MCF 10A (cell line): ENCODE measurements around the gene TFAP2E. TPM values are rescaled to one million over a fixed set of nuclear protein-coding genes. Genes with fewer than 3 reads are reported as not detected.

Experiments used
- BruUV-seq: library from RNA; stranded (reverse); fragments of 400-500 nt; replicated peaks from 2 replicates; lab custom pipeline; 2021; lab: Mats Ljungman, UMichigan
- CTCF ChIA-PET: fragments of 300-600 bp; sonication (Branson Sonifier 250); formaldehyde crosslinking; extraction: SDS; loops from one replicate; lab custom pipeline; 2021; ENCODE audit warnings: antibody characterized with exemption, inconsistent platforms; lab: Yijun Ruan, JAX
- POLR2A ChIA-PET: fragments of 300-600, 350-650 bp; sonication (Branson Sonifier 250); formaldehyde crosslinking; extraction: SDS; loops from one replicate; lab custom pipeline; 2020; ENCODE audit warnings: antibody characterized with exemption, inconsistent platforms; lab: Yijun Ruan, JAX
- DNase-seq: peaks from one replicate; pipeline ENCODE4 v3.0.0-alpha.2; 2018; ENCODE audit not compliant: unreplicated experiment
- H3K27ac Mint-ChIP-seq: one replicate; pipeline ENCODE4 v1.8.0; 2022; ENCODE audit warnings: mild to moderate bottlenecking, low read depth, mixed read lengths; ENCODE audit not compliant: unreplicated experiment
- H3K27me3 Mint-ChIP-seq: one replicate; pipeline ENCODE4 v1.8.0; 2022; ENCODE audit warnings: mixed read lengths; ENCODE audit not compliant: insufficient read depth, unreplicated experiment
- H3K36me3 Mint-ChIP-seq: one replicate; pipeline ENCODE4 v1.8.0; 2022; ENCODE audit warnings: mild to moderate bottlenecking, moderate library complexity, mixed read lengths; ENCODE audit not compliant: insufficient read depth, unreplicated experiment
- H3K4me1 Mint-ChIP-seq: one replicate; pipeline ENCODE4 v1.8.0; 2022; ENCODE audit warnings: mixed read lengths; ENCODE audit not compliant: insufficient read depth, unreplicated experiment
- H3K4me3 Mint-ChIP-seq: one replicate; pipeline ENCODE4 v1.8.0; 2022; ENCODE audit warnings: mild to moderate bottlenecking, moderate library complexity, mixed read lengths; ENCODE audit not compliant: unreplicated experiment
- H3K9me3 Mint-ChIP-seq: one replicate; pipeline ENCODE4 v1.8.0; 2022; ENCODE audit warnings: mixed read lengths; ENCODE audit not compliant: unreplicated experiment
- intact Hi-C: fragments of 100-400 bp; cut with micrococcal nuclease; formaldehyde crosslinking; loops from 2 replicates; pipeline ENCODE4 v1.14.1; 2022
- total RNA-seq: library from RNA; stranded (reverse); gene quantifications from 2 replicates; pipeline ENCODE4 v1.2.3, GENCODE V29; 2022
- TF ChIP-seq, protein P1 (sequence below): fragments of 200-600 bp; IDR thresholded peaks from one replicate; pipeline ENCODE4 v1.8.0; 2022; ENCODE audit warnings: antibody characterized with exemption, mild to moderate bottlenecking; ENCODE audit not compliant: unreplicated experiment

Gene TFAP2E
- total RNA-seq, 1 experiment from 2014 or later = 0.30 TPM

DNA sequence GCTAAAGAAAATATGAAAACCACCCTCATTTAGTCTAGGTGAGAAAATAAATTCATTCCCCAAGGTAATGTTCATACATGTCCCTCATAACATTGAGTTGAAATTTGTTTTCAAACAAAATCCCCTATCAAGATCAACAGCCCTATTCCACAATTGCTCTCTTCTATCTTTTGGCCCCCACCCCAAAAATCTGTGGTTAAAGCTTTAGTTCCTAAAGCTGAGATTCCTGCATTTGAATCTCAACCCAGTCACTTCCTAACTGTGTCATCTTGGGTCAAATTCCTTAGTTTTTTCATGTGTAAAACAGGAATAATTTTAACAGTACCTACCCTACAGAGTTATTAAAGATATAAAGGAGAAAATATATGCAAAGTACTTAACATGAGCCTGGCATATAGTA is 37.9 kb upstream of the TFAP2E start:
- H3K27ac Mint-ChIP-seq = no peak overlapping the region
- no TSS peak for BruUV-seq
- H3K4me1 Mint-ChIP-seq = peaks cover 14% of the 10 kb centered on the region
- ChIA-PET POLR2A (interaction anchor here (1.0 to 3.4 kb wide), 2 partner anchors 14 to 21 kb away, joined by 3 to 15 read pairs; partner anchors contain the start of gene KIAA0319L), CTCF (interaction anchor here (0.6 to 2.7 kb wide), 4 partner anchors 15 to 245 kb away, joined by 3 to 21 read pairs (median 6); no protein-coding TSS in a partner anchor)
- no peaks in the 10 kb centered on the region for H3K27me3 Mint-ChIP-seq
- H3K4me3 Mint-ChIP-seq = no peak overlapping the region
- intact Hi-C loops = no loop called here
- H3K9me3 Mint-ChIP-seq = no peaks in the 10 kb centered on the region
- H3K36me3 Mint-ChIP-seq = peaks cover 32% of the 10 kb centered on the region
- TF ChIP-seq, protein P1, sequence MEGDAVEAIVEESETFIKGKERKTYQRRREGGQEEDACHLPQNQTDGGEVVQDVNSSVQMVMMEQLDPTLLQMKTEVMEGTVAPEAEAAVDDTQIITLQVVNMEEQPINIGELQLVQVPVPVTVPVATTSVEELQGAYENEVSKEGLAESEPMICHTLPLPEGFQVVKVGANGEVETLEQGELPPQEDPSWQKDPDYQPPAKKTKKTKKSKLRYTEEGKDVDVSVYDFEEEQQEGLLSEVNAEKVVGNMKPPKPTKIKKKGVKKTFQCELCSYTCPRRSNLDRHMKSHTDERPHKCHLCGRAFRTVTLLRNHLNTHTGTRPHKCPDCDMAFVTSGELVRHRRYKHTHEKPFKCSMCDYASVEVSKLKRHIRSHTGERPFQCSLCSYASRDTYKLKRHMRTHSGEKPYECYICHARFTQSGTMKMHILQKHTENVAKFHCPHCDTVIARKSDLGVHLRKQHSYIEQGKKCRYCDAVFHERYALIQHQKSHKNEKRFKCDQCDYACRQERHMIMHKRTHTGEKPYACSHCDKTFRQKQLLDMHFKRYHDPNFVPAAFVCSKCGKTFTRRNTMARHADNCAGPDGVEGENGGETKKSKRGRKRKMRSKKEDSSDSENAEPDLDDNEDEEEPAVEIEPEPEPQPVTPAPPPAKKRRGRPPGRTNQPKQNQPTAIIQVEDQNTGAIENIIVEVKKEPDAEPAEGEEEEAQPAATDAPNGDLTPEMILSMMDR = no peak
- no peak for DNase-seq

DNA sequence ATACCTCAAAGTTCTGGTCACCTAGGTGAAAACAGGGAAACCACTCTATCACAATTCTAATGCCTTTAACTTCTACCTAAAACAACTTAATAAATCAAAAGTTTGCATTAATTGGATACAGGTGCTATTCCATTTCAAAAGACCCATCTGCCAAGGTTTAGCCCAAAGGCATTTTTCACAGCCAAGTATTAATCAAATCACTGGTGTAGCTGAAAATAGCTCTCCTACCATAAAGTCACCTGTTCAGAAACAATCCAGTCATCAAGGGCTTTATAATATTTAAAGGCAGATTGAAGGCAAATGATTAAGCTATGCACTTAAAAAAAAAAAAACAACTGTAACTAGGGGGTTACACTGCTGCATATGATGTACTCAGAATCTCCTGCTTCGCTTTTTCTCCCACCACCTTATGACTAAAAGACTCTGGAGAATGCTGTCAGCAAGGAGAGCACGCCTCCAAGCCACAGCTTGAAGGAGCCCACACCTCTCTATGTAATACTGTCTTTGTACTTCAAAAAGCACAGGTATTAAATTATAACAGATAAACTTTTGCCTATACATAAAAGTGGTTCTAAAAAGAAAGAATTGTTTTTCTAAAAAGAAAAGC is 36.5 kb upstream of the TFAP2E start:
- H3K4me1 Mint-ChIP-seq = peaks cover 18% of the 10 kb centered on the region
- CTCF ChIA-PET = interaction anchor here (0.6 to 2.7 kb wide), 8 partner anchors 9 to 233 kb away, joined by 3 to 21 read pairs (median 4); no protein-coding TSS in a partner anchor

DNA sequence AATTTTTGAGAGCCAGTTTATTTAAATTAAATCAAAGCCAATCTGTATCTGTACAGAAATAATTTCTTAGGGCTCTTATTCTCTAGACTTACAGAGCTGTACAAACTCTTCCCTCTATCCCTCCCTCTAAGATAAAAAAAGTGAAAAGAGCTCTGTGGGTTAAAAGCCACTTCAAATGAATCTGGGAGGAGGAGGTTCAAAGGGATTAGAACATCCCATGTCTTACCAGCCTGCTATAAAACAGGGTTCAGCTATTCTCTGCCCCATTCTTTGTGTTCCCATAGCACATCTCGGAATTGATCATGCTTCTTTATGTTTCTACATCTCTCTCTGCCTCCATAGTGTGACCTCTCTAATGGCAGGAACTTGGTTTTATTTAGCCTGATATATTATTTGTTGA is 35.3 kb upstream of the TFAP2E start:
- POLR2A ChIA-PET = interaction anchor here (1.3 to 3.4 kb wide), 2 partner anchors 12 to 18 kb away, joined by 3 to 15 read pairs; partner anchors contain the start of gene KIAA0319L
- TF ChIP-seq, protein P1 = no peak
- Mint-ChIP-seq H3K36me3 (peaks cover 40% of the 10 kb centered on the region), H3K27me3 (no peaks in the 10 kb centered on the region), H3K4me1 (peaks cover 18% of the 10 kb centered on the region), H3K9me3 (no peaks in the 10 kb centered on the region), H3K27ac (no peak overlapping the region), H3K4me3 (no peak overlapping the region)
- CTCF ChIA-PET = interaction anchor here (1.4 kb wide), 1 partner anchor 86 kb away, joined by 7 read pairs; no protein-coding TSS in a partner anchor
- BruUV-seq = no TSS peak
- intact Hi-C loops = no loop called here
- no peak for DNase-seq

More for the DNA sequence above, 36.5 kb upstream of the TFAP2E start:
- Mint-ChIP-seq H3K4me3 (no peak overlapping the region), H3K27me3 (no peaks in the 10 kb centered on the region), H3K27ac (no peak overlapping the region), H3K36me3 (peaks cover 34% of the 10 kb centered on the region), H3K9me3 (no peaks in the 10 kb centered on the region)
- BruUV-seq = no TSS peak
- intact Hi-C loops = no loop called here
- TF ChIP-seq, protein P1 = no peak
- POLR2A ChIA-PET = interaction anchor here (3.4 kb wide), 1 partner anchor 19 kb away, joined by 15 read pairs; the partner anchor contains the start of gene KIAA0319L
- DNase-seq = no peak

DNA sequence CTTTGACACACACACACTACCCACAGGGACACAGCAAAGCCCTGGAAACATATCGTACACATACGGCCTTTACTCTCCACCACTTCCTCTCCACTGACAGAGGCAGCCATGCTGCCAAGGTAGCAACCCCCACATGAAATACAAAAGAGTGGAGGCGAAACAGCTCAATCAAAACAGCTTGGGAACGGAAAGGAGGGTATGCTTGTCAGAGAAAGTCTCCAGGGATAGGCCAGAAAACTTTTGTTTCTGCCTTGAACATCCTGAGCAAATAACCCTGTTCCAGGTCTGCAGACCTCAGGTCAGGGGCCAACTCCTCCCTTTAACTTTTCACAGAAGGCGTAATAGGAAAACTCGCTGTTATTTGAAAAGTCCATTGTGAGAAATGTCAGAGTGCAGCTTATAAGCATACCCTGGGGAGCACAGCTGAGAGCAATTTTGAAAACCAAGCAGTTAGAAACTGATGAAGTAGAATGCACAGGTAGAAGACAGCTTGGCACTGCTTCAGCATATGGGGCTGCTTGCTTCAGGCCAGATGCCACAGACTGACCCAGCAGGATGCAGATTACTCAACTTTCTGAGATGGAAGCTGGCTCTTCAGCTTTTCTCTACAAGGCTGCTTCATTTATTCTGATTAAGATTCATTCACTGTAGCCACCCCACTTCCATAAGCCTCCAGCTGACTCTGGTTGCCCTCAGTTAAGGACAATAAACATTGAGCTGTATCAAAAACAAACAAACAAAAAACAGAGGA is 33.9 kb upstream of the TFAP2E start:
- Mint-ChIP-seq H3K36me3 (peaks cover 43% of the 10 kb centered on the region), H3K27ac (peak overlapping the region; percentile 49), H3K27me3 (no peaks in the 10 kb centered on the region), H3K4me1 (peaks cover 18% of the 10 kb centered on the region), H3K9me3 (no peaks in the 10 kb centered on the region), H3K4me3 (no peak overlapping the region)
- TF ChIP-seq, protein P1 = no peak
- peak; percentile 9 for DNase-seq
- intact Hi-C loops = no loop called here
- ChIA-PET POLR2A (interaction anchor here (0.8 kb wide), 2 partner anchors 10 to 17 kb away, joined by 3 read pairs; no protein-coding TSS in a partner anchor), CTCF (interaction anchor here (0.9 to 1.1 kb wide), 2 partner anchors 25 to 90 kb away, joined by 3 read pairs; no protein-coding TSS in a partner anchor)
- no TSS peak for BruUV-seq
